ENCODE results near the gene CDC16.

The CDC16 gene

DNA sequence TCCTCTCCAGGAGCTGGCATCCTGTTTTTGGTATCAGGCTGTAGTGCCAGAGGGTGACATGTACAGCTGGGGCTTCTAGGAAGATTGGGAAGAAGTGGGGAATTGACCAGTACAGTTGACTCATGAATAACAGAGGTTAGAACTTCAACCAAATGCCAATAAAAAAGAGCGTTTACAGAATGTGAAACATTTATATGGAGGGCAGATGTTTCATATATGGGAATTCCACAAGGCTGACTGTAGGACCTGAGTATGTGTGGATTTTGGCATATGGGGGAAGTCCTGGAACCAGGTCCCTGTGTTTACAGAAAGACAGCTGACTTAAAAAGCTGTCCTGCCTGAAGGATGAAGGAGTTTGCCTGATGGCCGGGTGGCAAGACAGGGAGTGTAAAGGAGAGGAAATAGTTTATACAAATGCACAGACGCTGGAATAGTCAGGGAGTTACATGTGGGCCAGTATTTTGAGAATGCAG, 84.8 kb downstream of the CDC16 start (continued):
- TF ChIP-seq ZNF626 (tag by site-specific recombination; IDR thresholded peaks at IDR 0.05) (no peak), ZNF157 (tag by site-specific recombination; IDR thresholded peaks at IDR 0.05) (no peak), ZNF324 (tag by site-specific recombination; IDR thresholded peaks at IDR 0.05) (no peak), ZNF266 (tag by site-specific recombination; IDR thresholded peaks at IDR 0.05; ENCODE audit: low read depth) (no peak), ZBTB21 (tag by site-specific recombination; IDR thresholded peaks at IDR 0.05) (no peak), ZNF530 (tag by site-specific recombination; IDR thresholded peaks at IDR 0.05; ENCODE audit: low read depth) (no peak), ZNF223 (tag by site-specific recombination; IDR thresholded peaks at IDR 0.05) (no peak), ZBTB1 (tag by site-specific recombination; IDR thresholded peaks at IDR 0.05) (no peak)

DNA sequence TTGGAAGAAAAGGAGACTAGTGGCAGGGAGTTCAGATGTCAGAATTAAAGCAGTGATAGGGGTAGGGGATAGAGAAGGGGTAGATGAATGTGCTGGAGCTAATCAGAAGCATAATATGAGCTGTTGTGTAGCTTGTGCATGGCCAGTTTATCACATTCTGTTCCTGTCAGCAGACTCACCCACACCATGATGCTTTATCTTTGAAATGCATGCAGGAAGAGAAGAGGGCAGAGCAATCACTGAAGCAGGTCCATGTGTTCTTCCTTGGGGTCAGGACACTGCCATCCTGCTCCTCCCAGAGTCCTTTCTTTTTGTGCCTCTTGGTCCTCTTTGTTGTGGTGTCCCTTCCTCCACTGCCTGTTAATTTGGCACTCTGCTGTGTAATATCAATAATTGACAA, 85.4 kb downstream of the CDC16 start:
- ChIA-PET POLR2A (no interaction called here), CTCF (no interaction called here)
- TF ChIP-seq ZNF169 (tag by site-specific recombination; IDR thresholded peaks at IDR 0.05), result no peak
- TF ChIP-seq, protein P1, sequence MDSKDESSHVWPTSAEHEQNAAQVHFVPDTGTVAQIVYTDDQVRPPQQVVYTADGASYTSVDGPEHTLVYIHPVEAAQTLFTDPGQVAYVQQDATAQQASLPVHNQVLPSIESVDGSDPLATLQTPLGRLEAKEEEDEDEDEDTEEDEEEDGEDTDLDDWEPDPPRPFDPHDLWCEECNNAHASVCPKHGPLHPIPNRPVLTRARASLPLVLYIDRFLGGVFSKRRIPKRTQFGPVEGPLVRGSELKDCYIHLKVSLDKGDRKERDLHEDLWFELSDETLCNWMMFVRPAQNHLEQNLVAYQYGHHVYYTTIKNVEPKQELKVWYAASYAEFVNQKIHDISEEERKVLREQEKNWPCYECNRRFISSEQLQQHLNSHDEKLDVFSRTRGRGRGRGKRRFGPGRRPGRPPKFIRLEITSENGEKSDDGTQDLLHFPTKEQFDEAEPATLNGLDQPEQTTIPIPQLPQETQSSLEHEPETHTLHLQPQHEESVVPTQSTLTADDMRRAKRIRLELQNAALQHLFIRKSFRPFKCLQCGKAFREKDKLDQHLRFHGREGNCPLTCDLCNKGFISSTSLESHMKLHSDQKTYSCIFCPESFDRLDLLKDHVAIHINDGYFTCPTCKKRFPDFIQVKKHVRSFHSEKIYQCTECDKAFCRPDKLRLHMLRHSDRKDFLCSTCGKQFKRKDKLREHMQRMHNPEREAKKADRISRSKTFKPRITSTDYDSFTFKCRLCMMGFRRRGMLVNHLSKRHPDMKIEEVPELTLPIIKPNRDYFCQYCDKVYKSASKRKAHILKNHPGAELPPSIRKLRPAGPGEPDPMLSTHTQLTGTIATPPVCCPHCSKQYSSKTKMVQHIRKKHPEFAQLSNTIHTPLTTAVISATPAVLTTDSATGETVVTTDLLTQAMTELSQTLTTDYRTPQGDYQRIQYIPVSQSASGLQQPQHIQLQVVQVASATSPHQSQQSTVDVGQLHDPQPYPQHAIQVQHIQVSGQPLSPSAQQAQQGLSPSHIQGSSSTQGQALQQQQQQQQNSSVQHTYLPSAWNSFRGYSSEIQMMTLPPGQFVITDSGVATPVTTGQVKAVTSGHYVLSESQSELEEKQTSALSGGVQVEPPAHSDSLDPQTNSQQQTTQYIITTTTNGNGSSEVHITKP (tag by site-specific recombination; IDR thresholded peaks at IDR 0.05), result no peak
- TF ChIP-seq ZNF785 (tag by site-specific recombination; IDR thresholded peaks at IDR 0.05), result no peak
- no peak for TF ChIP-seq ZNF121 (tag by site-specific recombination; IDR thresholded peaks at IDR 0.05)
- TF ChIP-seq, protein P2, sequence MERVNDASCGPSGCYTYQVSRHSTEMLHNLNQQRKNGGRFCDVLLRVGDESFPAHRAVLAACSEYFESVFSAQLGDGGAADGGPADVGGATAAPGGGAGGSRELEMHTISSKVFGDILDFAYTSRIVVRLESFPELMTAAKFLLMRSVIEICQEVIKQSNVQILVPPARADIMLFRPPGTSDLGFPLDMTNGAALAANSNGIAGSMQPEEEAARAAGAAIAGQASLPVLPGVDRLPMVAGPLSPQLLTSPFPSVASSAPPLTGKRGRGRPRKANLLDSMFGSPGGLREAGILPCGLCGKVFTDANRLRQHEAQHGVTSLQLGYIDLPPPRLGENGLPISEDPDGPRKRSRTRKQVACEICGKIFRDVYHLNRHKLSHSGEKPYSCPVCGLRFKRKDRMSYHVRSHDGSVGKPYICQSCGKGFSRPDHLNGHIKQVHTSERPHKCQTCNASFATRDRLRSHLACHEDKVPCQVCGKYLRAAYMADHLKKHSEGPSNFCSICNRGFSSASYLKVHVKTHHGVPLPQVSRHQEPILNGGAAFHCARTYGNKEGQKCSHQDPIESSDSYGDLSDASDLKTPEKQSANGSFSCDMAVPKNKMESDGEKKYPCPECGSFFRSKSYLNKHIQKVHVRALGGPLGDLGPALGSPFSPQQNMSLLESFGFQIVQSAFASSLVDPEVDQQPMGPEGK (tag by site-specific recombination; IDR thresholded peaks at IDR 0.05), result no peak
- TF ChIP-seq ZNF623 (tag by site-specific recombination; IDR thresholded peaks at IDR 0.05), result no peak
- TF ChIP-seq ZFP41 (tag by site-specific recombination; IDR thresholded peaks at IDR 0.05; ENCODE audit: borderline replicate concordance), result no peak
- TF ChIP-seq OSR2 (tag by site-specific recombination; IDR thresholded peaks at IDR 0.05), result no peak
- TF ChIP-seq ZNF544 (tag by site-specific recombination; IDR thresholded peaks at IDR 0.05), result no peak
- no peak for TF ChIP-seq KLF16 (tag by site-specific recombination; IDR thresholded peaks at IDR 0.05)
- TF ChIP-seq ZNF221 (tag by site-specific recombination; IDR thresholded peaks at IDR 0.05; ENCODE audit: borderline replicate concordance), result no peak
- no peak for TF ChIP-seq ZFP3 (tag by site-specific recombination; IDR thresholded peaks at IDR 0.05; ENCODE audit: low read depth)
- TF ChIP-seq, protein P3, sequence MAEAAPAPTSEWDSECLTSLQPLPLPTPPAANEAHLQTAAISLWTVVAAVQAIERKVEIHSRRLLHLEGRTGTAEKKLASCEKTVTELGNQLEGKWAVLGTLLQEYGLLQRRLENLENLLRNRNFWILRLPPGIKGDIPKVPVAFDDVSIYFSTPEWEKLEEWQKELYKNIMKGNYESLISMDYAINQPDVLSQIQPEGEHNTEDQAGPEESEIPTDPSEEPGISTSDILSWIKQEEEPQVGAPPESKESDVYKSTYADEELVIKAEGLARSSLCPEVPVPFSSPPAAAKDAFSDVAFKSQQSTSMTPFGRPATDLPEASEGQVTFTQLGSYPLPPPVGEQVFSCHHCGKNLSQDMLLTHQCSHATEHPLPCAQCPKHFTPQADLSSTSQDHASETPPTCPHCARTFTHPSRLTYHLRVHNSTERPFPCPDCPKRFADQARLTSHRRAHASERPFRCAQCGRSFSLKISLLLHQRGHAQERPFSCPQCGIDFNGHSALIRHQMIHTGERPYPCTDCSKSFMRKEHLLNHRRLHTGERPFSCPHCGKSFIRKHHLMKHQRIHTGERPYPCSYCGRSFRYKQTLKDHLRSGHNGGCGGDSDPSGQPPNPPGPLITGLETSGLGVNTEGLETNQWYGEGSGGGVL (tag by site-specific recombination; IDR thresholded peaks at IDR 0.05), result no peak
- no peak for TF ChIP-seq ZBTB7A (tag by site-specific recombination; IDR thresholded peaks at IDR 0.05; ENCODE audit: low read depth)
- no peak for TF ChIP-seq ZBTB48 (tag by site-specific recombination; IDR thresholded peaks at IDR 0.05)
- TF ChIP-seq, protein P4, sequence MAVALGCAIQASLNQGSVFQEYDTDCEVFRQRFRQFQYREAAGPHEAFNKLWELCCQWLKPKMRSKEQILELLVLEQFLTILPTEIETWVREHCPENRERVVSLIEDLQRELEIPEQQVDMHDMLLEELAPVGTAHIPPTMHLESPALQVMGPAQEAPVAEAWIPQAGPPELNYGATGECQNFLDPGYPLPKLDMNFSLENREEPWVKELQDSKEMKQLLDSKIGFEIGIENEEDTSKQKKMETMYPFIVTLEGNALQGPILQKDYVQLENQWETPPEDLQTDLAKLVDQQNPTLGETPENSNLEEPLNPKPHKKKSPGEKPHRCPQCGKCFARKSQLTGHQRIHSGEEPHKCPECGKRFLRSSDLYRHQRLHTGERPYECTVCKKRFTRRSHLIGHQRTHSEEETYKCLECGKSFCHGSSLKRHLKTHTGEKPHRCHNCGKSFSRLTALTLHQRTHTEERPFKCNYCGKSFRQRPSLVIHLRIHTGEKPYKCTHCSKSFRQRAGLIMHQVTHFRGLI (tag by site-specific recombination; IDR thresholded peaks at IDR 0.05), result no peak
- no peaks in the 10 kb centered on the region for H3K4me1 ChIP-seq (ENCODE audit: control insufficient read depth, insufficient read depth, low read length)
- peaks cover 22 to 55% of the 10 kb centered on the region in 2 experiments for H3K36me3 ChIP-seq (ENCODE audit: control insufficient read depth in 2 of 2, insufficient read depth in 1 of 2, low read length in 2 of 2)
- H3K9me3 ChIP-seq (ENCODE audit: control insufficient read depth, insufficient read depth, low read depth, low read length), result no peaks in the 10 kb centered on the region
- no peak overlapping the region for H3K4me3 ChIP-seq (ENCODE audit: low read depth, low read length)
- H3K27ac ChIP-seq (ENCODE audit: extremely low read depth, low read depth, low read length), result no peak overlapping the region
